H1 (cell line): ENCODE results near the gene ADGRV1. TPM values are rescaled to one million over a fixed set of nuclear protein-coding genes. Genes with fewer than 3 reads are reported as not detected.

Experiments
- CTCF ChIA-PET: fragments of 300-600 bp; sonication (Branson Sonifier 250); formaldehyde crosslinking; loops from one replicate; lab custom pipeline; 2021; ENCODE audit not compliant: partially characterized antibody; lab: Charles Lee
- POLR2A ChIA-PET: fragments of 300-600 bp; sonication (Branson Sonifier 250); formaldehyde crosslinking; loops from one replicate; lab custom pipeline; 2021; ENCODE audit warnings: inconsistent platforms; ENCODE audit not compliant: partially characterized antibody; lab: Charles Lee
- DNase-seq, 2 experiments: peaks; one replicate each; pipeline versions ENCODE4 v3.0.0 to v3.0.0-alpha.2; 2010 to 2022; ENCODE audit warnings: low spot score in 2 of 2, low read depth in 1 of 2, mixed read lengths in 1 of 2
- FAIRE-seq: peaks from 2 replicates; lab custom pipeline; 2011; peaks lifted over from hg19 to GRCh38; lab: Jason Lieb, UNC
- H2AFZ ChIP-seq: 2 replicates; pipeline ENCODE4 v1.8.1; 2012; ENCODE audit warnings: low read length, inconsistent platforms
- H2AK5ac ChIP-seq: 2 replicates; pipeline ENCODE4 v1.6.1; 2013; ENCODE audit warnings: low read depth, low read length
- H2BK120ac ChIP-seq: replicated peaks from 2 replicates; pipeline ENCODE3; 2013; ENCODE audit warnings: low read depth, low read length, inconsistent platforms
- H2BK12ac ChIP-seq: 2 replicates; pipeline ENCODE4 v1.6.1; 2013; ENCODE audit warnings: low read depth, low read length
- H2BK15ac ChIP-seq: 2 replicates; pipeline ENCODE4 v1.6.1; 2013; ENCODE audit warnings: low read length
- H2BK20ac ChIP-seq: 2 replicates; pipeline ENCODE4 v1.6.1; 2013; ENCODE audit warnings: low read length
- H2BK5ac ChIP-seq: 2 replicates; pipeline ENCODE4 v1.6.1; 2013; ENCODE audit warnings: low read depth, low read length
- H3K14ac ChIP-seq: 2 replicates; pipeline ENCODE4 v1.6.1; 2013; ENCODE audit warnings: inconsistent platforms; ENCODE audit not compliant: insufficient read length
- H3K18ac ChIP-seq: 2 replicates; pipeline ENCODE4 v1.6.1; 2013; ENCODE audit warnings: low read length; ENCODE audit errors: extremely low read depth
- H3K23ac ChIP-seq: 2 replicates; pipeline ENCODE4 v1.6.1; 2013; ENCODE audit warnings: inconsistent platforms; ENCODE audit not compliant: insufficient read length
- H3K23me2 ChIP-seq: 2 replicates; pipeline ENCODE4 v1.6.1; 2013; ENCODE audit warnings: low read depth, low read length
- H3K27ac ChIP-seq: 2 replicates; pipeline ENCODE4 v1.6.1; 2011; ENCODE audit warnings: low read depth, low read length, inconsistent platforms
- H3K27me3 ChIP-seq, 4 experiments: replicated peaks in 1 of 4; 1 replicate in 1 of 4; 2 replicates in 3 of 4; pipeline versions ENCODE4 v1.6.1 to v1.8.1; 2011 to 2013; ENCODE audit warnings: low read length in 3 of 4, mild to moderate bottlenecking in 3 of 4, inconsistent platforms in 2 of 4, mixed read lengths in 2 of 4, moderate library complexity in 1 of 4; ENCODE audit not compliant: control insufficient read depth in 3 of 4, insufficient read depth in 3 of 4; ENCODE audit errors: extremely low read depth in 1 of 4
- H3K36me3 ChIP-seq, 4 experiments: 2 replicates each; pipeline versions ENCODE4 v1.6.1 to v1.8.1; 2011 to 2013; ENCODE audit warnings: mild to moderate bottlenecking in 4 of 4, low read length in 3 of 4, moderate library complexity in 2 of 4, control low read depth in 1 of 4, inconsistent platforms in 1 of 4; ENCODE audit not compliant: insufficient read depth in 4 of 4, control insufficient read depth in 2 of 4
- H3K4ac ChIP-seq: replicated peaks from 2 replicates; pipeline ENCODE3; 2013; ENCODE audit warnings: low read length, low read depth, mixed read lengths, inconsistent platforms; ENCODE audit not compliant: insufficient read length
- H3K4me1 ChIP-seq, 4 experiments: replicated peaks in 1 of 4; 1 replicate in 1 of 4; 2 replicates in 3 of 4; pipeline versions ENCODE4 v1.6.1 to v1.8.1; 2011 to 2013; ENCODE audit warnings: low read length in 3 of 4, inconsistent platforms in 2 of 4, mixed read lengths in 1 of 4; ENCODE audit not compliant: insufficient read depth in 4 of 4, control insufficient read depth in 3 of 4
- H3K4me2 ChIP-seq, 2 experiments: 2 replicates each; pipeline versions ENCODE4 v1.6.1 to v1.8.1; 2011 to 2013; ENCODE audit warnings: low read depth in 2 of 2, low read length in 2 of 2, control low read depth in 1 of 2, inconsistent platforms in 1 of 2, mild to moderate bottlenecking in 1 of 2; ENCODE audit not compliant: insufficient read depth in 1 of 2
- H3K4me3 ChIP-seq, 4 experiments: fragments of 200-600, 300-600 bp in 1 of 4; sonication (generic), shearing (Covaris generic), sonication (Bioruptor Twin) in 1 of 4; 2 replicates each; pipeline versions ENCODE4 v1.5.1 to v1.8.1; 2011 to 2016; ENCODE audit warnings: low read length in 4 of 4, low read depth in 3 of 4, control low read depth in 2 of 4, inconsistent platforms in 2 of 4, mild to moderate bottlenecking in 2 of 4, mixed read lengths in 1 of 4, moderate library complexity in 1 of 4; ENCODE audit not compliant: insufficient read depth in 2 of 4; ENCODE audit errors: extremely low read depth in 1 of 4
- H3K56ac ChIP-seq: replicated peaks from 2 replicates; pipeline ENCODE3; 2013; ENCODE audit warnings: low read depth, mild to moderate bottlenecking, mixed read lengths, low read length, inconsistent platforms; ENCODE audit not compliant: insufficient read length
- H3K79me1 ChIP-seq: 2 replicates; pipeline ENCODE4 v1.6.1; 2013; ENCODE audit warnings: low read depth, low read length, control low read depth
- H3K79me2 ChIP-seq, 2 experiments: 2 replicates each; pipeline versions ENCODE4 v1.6.1 to v1.8.1; 2012 to 2013; ENCODE audit warnings: low read length in 2 of 2, mild to moderate bottlenecking in 2 of 2, inconsistent platforms in 1 of 2; ENCODE audit not compliant: insufficient read depth in 2 of 2, control insufficient read depth in 1 of 2
- H3K9ac ChIP-seq, 4 experiments: replicated peaks in 1 of 4; 1 replicate in 1 of 4; 2 replicates in 3 of 4; pipeline versions ENCODE4 v1.6.1 to v1.8.1; 2011 to 2013; ENCODE audit warnings: low read depth in 3 of 4, low read length in 3 of 4, control low read depth in 2 of 4, mild to moderate bottlenecking in 2 of 4, moderate library complexity in 2 of 4, inconsistent platforms in 1 of 4; ENCODE audit errors: extremely low read depth in 1 of 4
- H3K9me3 ChIP-seq, 2 experiments: 2 replicates each; pipeline versions ENCODE4 v1.6.1 to v1.8.1; 2012 to 2013; ENCODE audit warnings: mild to moderate bottlenecking in 2 of 2, moderate library complexity in 2 of 2, control low read depth in 1 of 2, inconsistent platforms in 1 of 2, low read depth in 1 of 2, low read length in 1 of 2, mixed read lengths in 1 of 2; ENCODE audit not compliant: insufficient read depth in 2 of 2
- H4K20me1 ChIP-seq, 2 experiments: replicated peaks in 1 of 2; 2 replicates each; pipeline versions ENCODE3 to v1.8.1; 2011 to 2013; ENCODE audit warnings: inconsistent platforms in 2 of 2, low read length in 2 of 2, mild to moderate bottlenecking in 1 of 2; ENCODE audit not compliant: insufficient read depth in 2 of 2, control insufficient read depth in 1 of 2
- H4K5ac ChIP-seq: 2 replicates; pipeline ENCODE4 v1.6.1; 2013; ENCODE audit warnings: low read length, low read depth, mixed read lengths, inconsistent platforms; ENCODE audit not compliant: insufficient read length
- H4K8ac ChIP-seq: 2 replicates; pipeline ENCODE4 v1.8.0; 2013; ENCODE audit warnings: mild to moderate bottlenecking, moderate library complexity, low read length, inconsistent platforms; ENCODE audit not compliant: insufficient read depth; ENCODE audit errors: extremely low read depth
- H4K91ac ChIP-seq: replicated peaks from 2 replicates; pipeline ENCODE3; 2013; ENCODE audit warnings: low read length, mixed read lengths, inconsistent platforms; ENCODE audit not compliant: insufficient read length
- ATF3 ChIP-seq: IDR thresholded peaks from 2 replicates; pipeline ENCODE4 v1.6.1; 2011; ENCODE audit warnings: low read depth, mild to moderate bottlenecking, low read length; ENCODE audit not compliant: insufficient read depth
- CBX5 ChIP-seq: fragments of 300-800, 300-1000 bp; sonication (generic); IDR thresholded peaks from 2 replicates; pipeline ENCODE4 v1.7.1; 2016; ENCODE audit warnings: antibody characterized with exemption, low read length, low read depth
- CEBPB ChIP-seq: IDR thresholded peaks from 2 replicates; pipeline ENCODE4 v1.6.1; 2012; ENCODE audit warnings: low read depth, low read length
- CTCF ChIP-seq, 3 experiments: IDR thresholded peaks; 1 replicate in 2 of 3; 2 replicates in 1 of 3; pipeline versions ENCODE4 v1.5.1 to v1.6.1; 2011; ENCODE audit warnings: low read length in 3 of 3, mild to moderate bottlenecking in 3 of 3, inconsistent platforms in 2 of 3, low read depth in 1 of 3, moderate library complexity in 1 of 3; ENCODE audit not compliant: insufficient read depth in 1 of 3; ENCODE audit errors: control extremely low read depth in 1 of 3
- GABPA ChIP-seq: IDR thresholded peaks from 2 replicates; pipeline ENCODE4 v1.6.1; 2011; ENCODE audit warnings: mild to moderate bottlenecking, low read length, moderate library complexity, borderline replicate concordance; ENCODE audit not compliant: insufficient read depth
- NANOG ChIP-seq: IDR thresholded peaks from 2 replicates; pipeline ENCODE4 v1.6.1; 2011; ENCODE audit warnings: low read length, low read depth, mild to moderate bottlenecking, inconsistent platforms; ENCODE audit not compliant: insufficient read depth, poor library complexity, severe bottlenecking
- NRF1 ChIP-seq: IDR thresholded peaks from 2 replicates; pipeline ENCODE4 v1.6.1; 2011; ENCODE audit warnings: mild to moderate bottlenecking, low read depth, low read length, improper control_type of control experiment
- RAD21 ChIP-seq, 2 experiments: IDR thresholded peaks in 1 of 2; conservative IDR thresholded peaks in 1 of 2; 2 replicates each; pipeline ENCODE4 v1.6.1; 2011; ENCODE audit warnings: low read depth in 2 of 2, low read length in 2 of 2, improper control_type of control experiment in 1 of 2, inconsistent platforms in 1 of 2, mild to moderate bottlenecking in 1 of 2, moderate library complexity in 1 of 2
- RFX5 ChIP-seq: IDR thresholded peaks from 2 replicates; pipeline ENCODE4 v1.6.1; 2011; ENCODE audit warnings: low read depth, low read length, improper control_type of control experiment, borderline replicate concordance
- WGBS, 2 experiments: shearing (Covaris generic) in 1 of 2; methylation state at CpG; one replicate each; pipeline versions ENCODE4 v1.1.6 to v1.1.7; 2013 to 2015; ENCODE audit warnings: low lambda C conversion rate in 2 of 2, mixed read lengths in 2 of 2, inconsistent platforms in 1 of 2, low coverage in 1 of 2, missing lambda C conversion rate in 1 of 2; ENCODE audit not compliant: insufficient replicate concordance in 2 of 2, insufficient coverage in 1 of 2, insufficient read length in 1 of 2; ENCODE audit errors: extremely low coverage in 1 of 2, missing lambda C conversion rate in 1 of 2; 5-methylcytosine and 5-hydroxymethylcytosine counted together
- polyA plus RNA-seq, 7 experiments: library from polyadenylated mRNA; depleted of rRNA in 3 of 7; stranded (reverse) in 5 of 7; unstranded in 2 of 7; fragments of >200 nt in 5 of 7; fragments of 200-250 nt in 2 of 7; gene quantifications; 1 replicate in 5 of 7; 2 replicates in 1 of 7; 4 replicates in 1 of 7; pipeline versions ENCODE4 v1.2.1 to v1.2.3, GENCODE V29; 2011 to 2013; ENCODE audit warnings: missing spikeins in 2 of 7, mixed read lengths in 2 of 7
- total RNA-seq: library from RNA; stranded (reverse); fragmentation: NEBNext Ultra II Directional; extraction: Animal tissue kit (Norgen Biotek cat#: 25700); gene quantifications from 2 replicates; pipeline ENCODE4 v1.2.1, GENCODE V29; 2021

ADGRV1 gene
- total and polyA plus RNA-seq, 2 of the 8 experiments (the other 6 are each of a cell fraction or from before 2014, with no cell fraction given): 53.1 to 62.2 TPM

- FAIRE-seq (no peak), DNase-seq (no peak)
- H3K4me2 ChIP-seq: no peak overlapping the region
- no peak overlapping the region for H3K14ac ChIP-seq
- H3K9me3 ChIP-seq: no peaks in the 10 kb centered on the region
- ChIA-PET POLR2A (no interaction called here), CTCF (interaction anchor here (1.0 to 1.4 kb wide), 4 partner anchors 16 to 259 kb away, joined by 3 read pairs; no protein-coding TSS in a partner anchor)
- H4K91ac ChIP-seq: no peak overlapping the region
- 95% methylated on average over 1 of the region's 1 CpG; no CpG with 5 or more reads in 1 of the 2 experiments for WGBS, 2 experiments
- no peaks in the 10 kb centered on the region for H3K79me2 ChIP-seq
- H3K36me3 ChIP-seq: no peaks in the 10 kb centered on the region
- no peak overlapping the region for H2AFZ ChIP-seq
- no peaks in the 10 kb centered on the region for H3K27me3 ChIP-seq
- no peak overlapping the region for H3K18ac ChIP-seq
- no peak for TF ChIP-seq NRF1
- TF ChIP-seq CTCF (IDR thresholded peaks at IDR 0.05; ENCODE audit: control extremely low read depth in 1 of 3, insufficient read depth in 1 of 3, low read depth in 1 of 3, low read length in 3 of 3): no peak
- TF ChIP-seq CBX5: no peak
- no peak for TF ChIP-seq RFX5
- no peak for TF ChIP-seq ATF3
- no peak for TF ChIP-seq RAD21 (IDR thresholded peaks at IDR 0.05 in 1 of 2, conservative IDR thresholded peaks at IDR 0.05 in 1 of 2; ENCODE audit: low read depth in 2 of 2, low read length in 2 of 2)
- no peak for TF ChIP-seq GABPA
- no peak for TF ChIP-seq NANOG
- TF ChIP-seq CEBPB: no peak
- H3K23me2 ChIP-seq: no peaks in the 10 kb centered on the region
- no peak overlapping the region for H3K9ac ChIP-seq
- no peak overlapping the region for H3K23ac ChIP-seq
- no peaks in the 10 kb centered on the region for H3K4me1 ChIP-seq
- H3K79me1 ChIP-seq: no peaks in the 10 kb centered on the region
- no peak overlapping the region for H3K4me3 ChIP-seq
- H2BK15ac ChIP-seq: no peak overlapping the region
- H4K8ac ChIP-seq: no peak overlapping the region
- H2BK5ac ChIP-seq: no peak overlapping the region
- no peak overlapping the region for H3K4ac ChIP-seq
- H4K5ac ChIP-seq: no peak overlapping the region
- no peak overlapping the region for H2AK5ac ChIP-seq
- H2BK20ac ChIP-seq: no peak overlapping the region
- H3K27ac ChIP-seq: no peak overlapping the region
- H3K56ac ChIP-seq: no peak overlapping the region
- no peak overlapping the region for H2BK120ac ChIP-seq
- no peaks in the 10 kb centered on the region for H4K20me1 ChIP-seq
- H2BK12ac ChIP-seq: no peak overlapping the region
Observed at GRCh38 chr5:91125916-91126315, 567.3 kb downstream of the ADGRV1 start.
